Activated T-helper 2 cell treated with anti-CD3 and anti-CD28 coated beads, Interferon-gamma antibody, Interleukin-2, Interleukin-4, amounts not matched to agents 10 μg/mL and 5 μg/mL and 100 μg/mL, durations not matched to agents 14 hours and 24 hours and 36 hours (primary cell): ENCODE measurements around the gene OR2T35. TPM values are rescaled to one million over a fixed set of nuclear protein-coding genes. Genes with fewer than 3 reads are reported as not detected.

Experiments used
- DNase-seq: peaks from one replicate; pipeline ENCODE4 v3.0.0; 2021; ENCODE audit warnings: low spot score
- H3K27ac Mint-ChIP-seq: one replicate; pipeline ENCODE4 v1.8.0; 2021; ENCODE audit warnings: mixed read lengths
- H3K27me3 Mint-ChIP-seq: one replicate; pipeline ENCODE4 v1.8.0; 2021; ENCODE audit warnings: low read depth, mixed read lengths
- H3K36me3 Mint-ChIP-seq: one replicate; pipeline ENCODE4 v1.8.0; 2021; ENCODE audit warnings: low read depth, mixed read lengths
- H3K4me1 Mint-ChIP-seq: one replicate; pipeline ENCODE4 v1.8.0; 2021; ENCODE audit warnings: low read depth, mixed read lengths
- H3K4me3 Mint-ChIP-seq: one replicate; pipeline ENCODE4 v1.8.0; 2021; ENCODE audit warnings: low read depth, mild to moderate bottlenecking, moderate library complexity, mixed read lengths
- H3K9me3 Mint-ChIP-seq: one replicate; pipeline ENCODE4 v1.8.0; 2021; ENCODE audit warnings: mixed read lengths
- intact Hi-C: fragments of 100-400 bp; cut with micrococcal nuclease; formaldehyde crosslinking; loops from one replicate; pipeline ENCODE4 v1.15.1; 2023
- total RNA-seq: library from RNA; stranded (reverse); gene quantifications from 2 replicates; pipeline ENCODE4 v1.2.3, GENCODE V29; 2022

Gene OR2T35
- total RNA-seq, 1 donor from 2014 or later = not detected

DNA sequence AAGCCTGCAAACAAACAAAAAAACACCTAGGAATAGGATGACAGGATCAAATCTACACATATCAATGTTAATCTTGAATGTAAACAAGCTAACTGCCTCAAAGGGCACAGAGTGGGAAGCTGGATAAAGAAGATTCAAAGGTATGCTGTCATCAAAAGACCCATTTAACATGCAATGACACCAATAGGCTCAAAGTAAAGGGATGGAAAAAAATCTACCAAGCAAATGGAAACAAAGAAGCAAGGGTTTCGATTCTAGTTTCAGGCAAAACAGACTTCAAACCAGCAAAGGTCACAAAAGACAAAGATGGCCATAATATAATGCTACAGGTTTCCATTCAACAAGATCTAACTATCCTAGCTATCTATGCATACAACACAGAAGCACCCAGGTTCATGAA is 31.3 kb downstream of the OR2T35 start:
- no peak for DNase-seq
- Mint-ChIP-seq H3K27me3 (no peaks in the 10 kb centered on the region), H3K4me3 (no peak overlapping the region), H3K4me1 (peaks cover 36% of the 10 kb centered on the region), H3K36me3 (no peaks in the 10 kb centered on the region), H3K27ac (peak overlapping the region; percentile 82), H3K9me3 (no peaks in the 10 kb centered on the region)
- intact Hi-C loops = loop anchor here (1.0 kb wide), 2 partner anchors 209 to 215 kb away; no protein-coding TSS in a partner anchor

- intact Hi-C loops = no loop called here
- Mint-ChIP-seq H3K36me3 (no peaks in the 10 kb centered on the region), H3K27me3 (no peaks in the 10 kb centered on the region), H3K4me3 (no peak overlapping the region), H3K4me1 (peaks cover 31% of the 10 kb centered on the region), H3K27ac (peak overlapping the region; percentile 48), H3K9me3 (no peaks in the 10 kb centered on the region)
- no peak for DNase-seq
These were observed 33.1 kb downstream of the OR2T35 start for GRCh38 chr1:248611883-248612414.

GRCh38 chr1:248610301-248610700 is 34.8 kb downstream of the OR2T35 start:
- H3K4me3 Mint-ChIP-seq = no peak overlapping the region
- H3K27me3 Mint-ChIP-seq = no peaks in the 10 kb centered on the region
- peak overlapping the region; percentile 42 for H3K27ac Mint-ChIP-seq
- no peaks in the 10 kb centered on the region for H3K9me3 Mint-ChIP-seq
- H3K4me1 Mint-ChIP-seq = peaks cover 26% of the 10 kb centered on the region
- no peaks in the 10 kb centered on the region for H3K36me3 Mint-ChIP-seq
- no peak for DNase-seq
- intact Hi-C loops = no loop called here

GRCh38 chr1:248599396-248599795 is 45.7 kb downstream of the OR2T35 start:
- no peak overlapping the region for H3K4me3 Mint-ChIP-seq
- peaks cover 9% of the 10 kb centered on the region for H3K4me1 Mint-ChIP-seq
- H3K27me3 Mint-ChIP-seq = no peaks in the 10 kb centered on the region
- intact Hi-C loops = no loop called here
- no peaks in the 10 kb centered on the region for H3K36me3 Mint-ChIP-seq
- H3K27ac Mint-ChIP-seq = no peak overlapping the region
- no peaks in the 10 kb centered on the region for H3K9me3 Mint-ChIP-seq
- no peak for DNase-seq

GRCh38 chr1:248597589-248597988 is 47.5 kb downstream of the OR2T35 start, which contains the start of gene OR2T10:
TSS of gene OR2T10 (minus strand) at chr1:248597700. CDS start at chr1:248593768, 3,932 bp downstream.
- no peaks in the 10 kb centered on the region for H3K27me3 Mint-ChIP-seq
- no peaks in the 10 kb centered on the region for H3K36me3 Mint-ChIP-seq
- H3K27ac Mint-ChIP-seq = no peak within 1 kb of the TSS
- H3K4me3 Mint-ChIP-seq = no peak within 1 kb of the TSS
- H3K4me1 Mint-ChIP-seq = peaks cover 9% of the 10 kb centered on the region
- intact Hi-C loops = no loop called here
- DNase-seq = no peak
- H3K9me3 Mint-ChIP-seq = no peaks in the 10 kb centered on the region

GRCh38 chr1:248596615-248597014 is 48.5 kb downstream of the OR2T35 start:
- peak overlapping the region; percentile 12 for H3K27ac Mint-ChIP-seq
- H3K27me3 Mint-ChIP-seq = no peaks in the 10 kb centered on the region
- intact Hi-C loops = no loop called here

DNA sequence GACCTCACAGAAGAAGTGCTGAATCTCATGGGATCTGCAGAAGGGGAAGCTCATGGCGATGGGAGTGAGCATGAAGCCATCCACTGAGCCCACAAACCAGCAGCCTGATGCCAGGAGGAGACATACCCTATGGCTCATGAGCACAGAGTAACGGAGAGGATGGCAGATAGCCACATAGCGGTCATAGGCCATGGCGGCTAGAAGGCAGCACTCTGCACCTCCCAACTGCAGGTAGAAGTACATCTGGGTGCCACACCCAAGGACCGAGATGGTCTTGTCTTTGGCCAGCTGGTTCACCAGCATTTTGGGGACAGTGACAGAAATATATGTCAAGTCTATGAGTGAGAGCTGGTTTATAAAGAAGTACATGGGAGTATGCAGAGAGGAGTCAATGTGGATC is 51.9 kb downstream of the OR2T35 start:
- Mint-ChIP-seq H3K4me3 (no peak overlapping the region), H3K36me3 (no peaks in the 10 kb centered on the region), H3K4me1 (peaks cover 9% of the 10 kb centered on the region), H3K27ac (no peak overlapping the region), H3K9me3 (no peaks in the 10 kb centered on the region), H3K27me3 (no peaks in the 10 kb centered on the region)
- no peak for DNase-seq
- intact Hi-C loops = no loop called here

More at GRCh38 chr1:248596615-248597014, 48.5 kb downstream of the OR2T35 start:
- Mint-ChIP-seq H3K4me1 (peaks cover 9% of the 10 kb centered on the region), H3K9me3 (no peaks in the 10 kb centered on the region), H3K4me3 (no peak overlapping the region), H3K36me3 (no peaks in the 10 kb centered on the region)
- no peak for DNase-seq

DNA sequence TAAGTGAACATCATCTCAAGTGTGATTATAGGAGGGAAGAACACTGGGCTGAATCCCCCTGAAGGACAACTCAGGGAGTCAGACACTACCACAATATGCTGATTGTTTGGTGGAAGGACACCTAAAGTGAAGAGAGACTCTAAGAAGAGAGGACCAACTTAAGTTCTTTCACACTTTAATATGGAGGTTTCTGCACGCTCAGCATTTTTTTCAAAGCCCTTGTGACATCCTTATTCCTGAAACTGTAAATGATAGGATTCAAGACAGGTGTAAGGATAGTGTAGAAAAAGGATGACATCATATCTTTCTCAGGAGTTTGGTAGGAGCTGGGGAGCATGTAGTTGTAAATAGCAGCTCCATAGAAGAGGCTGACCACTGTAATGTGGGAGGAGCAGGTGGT is 52.4 kb downstream of the OR2T35 start:
- no peaks in the 10 kb centered on the region for H3K36me3 Mint-ChIP-seq
- peaks cover 9% of the 10 kb centered on the region for H3K4me1 Mint-ChIP-seq
- intact Hi-C loops = no loop called here
- H3K27ac Mint-ChIP-seq = no peak overlapping the region
- no peaks in the 10 kb centered on the region for H3K9me3 Mint-ChIP-seq
- no peaks in the 10 kb centered on the region for H3K27me3 Mint-ChIP-seq
- H3K4me3 Mint-ChIP-seq = no peak overlapping the region
- no peak for DNase-seq

- DNase-seq = no peak
- Mint-ChIP-seq H3K4me3 (no peak overlapping the region), H3K27me3 (no peaks in the 10 kb centered on the region), H3K36me3 (no peaks in the 10 kb centered on the region), H3K4me1 (peaks cover 9% of the 10 kb centered on the region), H3K27ac (no peak overlapping the region), H3K9me3 (no peaks in the 10 kb centered on the region)
- intact Hi-C loops = no loop called here
These were observed 55.0 kb downstream of the OR2T35 start for GRCh38 chr1:248590055-248590454.

GRCh38 chr1:248589334-248589733 is 55.7 kb downstream of the OR2T35 start:
- intact Hi-C loops = no loop called here
- no peak overlapping the region for H3K4me3 Mint-ChIP-seq
- no peaks in the 10 kb centered on the region for H3K9me3 Mint-ChIP-seq
- DNase-seq = no peak
- no peaks in the 10 kb centered on the region for H3K27me3 Mint-ChIP-seq
- no peak overlapping the region for H3K27ac Mint-ChIP-seq
- peaks cover 12% of the 10 kb centered on the region for H3K4me1 Mint-ChIP-seq
- no peaks in the 10 kb centered on the region for H3K36me3 Mint-ChIP-seq

Other genes starting within 250 kb of the OR2T35 start
- not detected in 2 replicates for gene OR2T1, start 242.2 kb downstream of the OR2T35 start, total RNA-seq
- not detected in 2 replicates for gene OR2T2, start 199.6 kb downstream of the OR2T35 start, total RNA-seq
- gene OR2T3, start 171.9 kb downstream of the OR2T35 start, total RNA-seq = not detected in 2 replicates
- gene OR2T5, start 156.7 kb downstream of the OR2T35 start, total RNA-seq = not detected in 2 replicates
- not detected in 2 replicates for gene OR2G6, start 137.2 kb downstream of the OR2T35 start, total RNA-seq
- not detected in 2 replicates for gene OR2T29, start 82.5 kb downstream of the OR2T35 start, total RNA-seq
- gene OR2T34, start 70.5 kb downstream of the OR2T35 start, total RNA-seq = not detected in 2 replicates
- not detected in 2 replicates for gene OR2T10, start 47.6 kb downstream of the OR2T35 start, total RNA-seq
- gene OR2T11, start 10.2 kb downstream of the OR2T35 start, total RNA-seq = not detected in 2 replicates
- gene OR2T27, start 10.2 kb upstream of the OR2T35 start, total RNA-seq = not detected in 2 replicates
- gene OR14I1, start 57.5 kb upstream of the OR2T35 start, total RNA-seq = not detected in 2 replicates
- not detected in 2 replicates for gene LYPD8, start 110.5 kb upstream of the OR2T35 start, total RNA-seq
- gene SH3BP5L, start 180.6 kb upstream of the OR2T35 start, total RNA-seq = 27.1 TPM in 2 replicates
- gene ZNF672, start 192.9 kb upstream of the OR2T35 start, total RNA-seq = 46.0 and 51.6 TPM in 2 replicates
- gene ZNF692, start 213.8 kb upstream of the OR2T35 start, total RNA-seq = 86.4 and 87.0 TPM in 2 replicates